ENCODE data around the gene TSPAN9.

DNA sequence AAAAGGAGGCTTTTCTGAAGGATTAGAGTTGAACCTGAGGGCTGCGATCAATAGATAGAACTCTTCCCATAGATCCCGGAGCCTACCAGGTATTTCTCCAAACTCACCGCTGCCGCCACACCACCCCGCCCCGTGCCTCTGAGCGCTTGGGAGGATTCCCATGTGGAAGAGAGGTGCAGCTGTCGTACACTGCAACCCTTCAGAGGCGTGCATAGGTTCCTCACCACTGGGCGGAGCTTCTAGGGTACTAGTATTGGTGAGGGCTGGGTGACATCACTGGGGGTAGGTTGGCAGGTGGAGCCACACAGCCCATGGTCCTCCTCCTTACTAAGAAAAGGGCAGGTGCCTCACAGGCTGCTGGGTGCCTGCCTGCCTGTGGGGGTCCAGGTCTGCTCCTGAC is 127.0 kb downstream of the TSPAN9 start:
- TF ChIP-seq, protein P1, sequence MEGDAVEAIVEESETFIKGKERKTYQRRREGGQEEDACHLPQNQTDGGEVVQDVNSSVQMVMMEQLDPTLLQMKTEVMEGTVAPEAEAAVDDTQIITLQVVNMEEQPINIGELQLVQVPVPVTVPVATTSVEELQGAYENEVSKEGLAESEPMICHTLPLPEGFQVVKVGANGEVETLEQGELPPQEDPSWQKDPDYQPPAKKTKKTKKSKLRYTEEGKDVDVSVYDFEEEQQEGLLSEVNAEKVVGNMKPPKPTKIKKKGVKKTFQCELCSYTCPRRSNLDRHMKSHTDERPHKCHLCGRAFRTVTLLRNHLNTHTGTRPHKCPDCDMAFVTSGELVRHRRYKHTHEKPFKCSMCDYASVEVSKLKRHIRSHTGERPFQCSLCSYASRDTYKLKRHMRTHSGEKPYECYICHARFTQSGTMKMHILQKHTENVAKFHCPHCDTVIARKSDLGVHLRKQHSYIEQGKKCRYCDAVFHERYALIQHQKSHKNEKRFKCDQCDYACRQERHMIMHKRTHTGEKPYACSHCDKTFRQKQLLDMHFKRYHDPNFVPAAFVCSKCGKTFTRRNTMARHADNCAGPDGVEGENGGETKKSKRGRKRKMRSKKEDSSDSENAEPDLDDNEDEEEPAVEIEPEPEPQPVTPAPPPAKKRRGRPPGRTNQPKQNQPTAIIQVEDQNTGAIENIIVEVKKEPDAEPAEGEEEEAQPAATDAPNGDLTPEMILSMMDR (IDR thresholded peaks at IDR 0.05; ENCODE audit: low read depth, low read length, poor library complexity, severe bottlenecking) = no peak
- no peak for TF ChIP-seq EZH2phosphoT487 (IDR thresholded peaks at IDR 0.05; ENCODE audit: borderline replicate concordance, low read length)

All from DOHH2 (cell line).